Mesenchymal stem cell (in vitro differentiated cells and primary cell): Measurements from ENCODE around the gene ZNF646.

Experiments
- DNase-seq: peaks from one replicate; pipeline ENCODE4 v3.0.0-alpha.2; 2013
- H2AFZ ChIP-seq: one replicate; pipeline ENCODE4 v1.6.1; 2013; ENCODE audit warnings: low read depth, mild to moderate bottlenecking, control low read depth, inconsistent platforms, low read length, moderate library complexity
- H2AK5ac ChIP-seq: 2 replicates; pipeline ENCODE4 v1.6.1; 2013; ENCODE audit warnings: low read length, moderate library complexity, mild to moderate bottlenecking, inconsistent platforms; ENCODE audit not compliant: severe bottlenecking
- H2BK120ac ChIP-seq: one replicate; pipeline ENCODE4 v1.6.1; 2013; ENCODE audit warnings: low read depth, mild to moderate bottlenecking, inconsistent platforms, low read length, moderate library complexity
- H2BK12ac ChIP-seq, 2 experiments: one replicate each; pipeline ENCODE4 v1.6.1; 2013; ENCODE audit warnings: inconsistent platforms in 2 of 2, low read length in 2 of 2, mild to moderate bottlenecking in 2 of 2, moderate library complexity in 2 of 2, control low read depth in 1 of 2
- H2BK15ac ChIP-seq: one replicate; pipeline ENCODE4 v1.6.1; 2013; ENCODE audit warnings: mild to moderate bottlenecking, low read depth, inconsistent platforms; ENCODE audit not compliant: poor library complexity, severe bottlenecking
- H2BK5ac ChIP-seq: 2 replicates; pipeline ENCODE4 v1.6.1; 2013; ENCODE audit warnings: low read depth, mild to moderate bottlenecking, low read length, control low read depth, inconsistent platforms; ENCODE audit not compliant: poor library complexity, severe bottlenecking
- H3K14ac ChIP-seq, 2 experiments: one replicate each; pipeline ENCODE4 v1.6.1; 2013; ENCODE audit warnings: inconsistent platforms in 2 of 2, low read length in 2 of 2, control low read depth in 1 of 2, mild to moderate bottlenecking in 1 of 2, moderate library complexity in 1 of 2
- H3K18ac ChIP-seq, 2 experiments: one replicate each; pipeline ENCODE4 v1.6.1; 2013; ENCODE audit warnings: inconsistent platforms in 2 of 2, low read length in 2 of 2, control low read depth in 1 of 2, low read depth in 1 of 2, mild to moderate bottlenecking in 1 of 2
- H3K23ac ChIP-seq, 2 experiments: one replicate each; pipeline ENCODE4 v1.6.1; 2013; ENCODE audit warnings: inconsistent platforms in 2 of 2, low read length in 2 of 2, mild to moderate bottlenecking in 2 of 2, moderate library complexity in 2 of 2, control low read depth in 1 of 2
- H3K27ac ChIP-seq: 2 replicates; pipeline ENCODE4 v1.5.1; 2013; ENCODE audit warnings: mild to moderate bottlenecking, moderate library complexity, low read length, control low read depth, inconsistent platforms; ENCODE audit not compliant: poor library complexity, severe bottlenecking
- H3K27me3 ChIP-seq, 2 experiments: 2 replicates each; pipeline versions ENCODE4 v1.6.1 to v1.7.0; 2013; ENCODE audit warnings: low read length in 2 of 2, mild to moderate bottlenecking in 2 of 2, moderate library complexity in 2 of 2, control low read depth in 1 of 2, inconsistent platforms in 1 of 2; ENCODE audit not compliant: control insufficient read depth in 1 of 2, insufficient read depth in 1 of 2
- H3K36me3 ChIP-seq, 2 experiments: 2 replicates each; pipeline versions ENCODE4 v1.6.1 to v1.7.0; 2013; ENCODE audit warnings: low read length in 2 of 2, control low read depth in 1 of 2, inconsistent platforms in 1 of 2, low read depth in 1 of 2, mild to moderate bottlenecking in 1 of 2; ENCODE audit not compliant: insufficient read depth in 2 of 2, control insufficient read depth in 1 of 2
- H3K4ac ChIP-seq, 2 experiments: one replicate each; pipeline ENCODE4 v1.6.1; 2013; ENCODE audit warnings: inconsistent platforms in 2 of 2, low read length in 2 of 2, mild to moderate bottlenecking in 2 of 2, moderate library complexity in 2 of 2, control low read depth in 1 of 2, low read depth in 1 of 2
- H3K4me1 ChIP-seq: 2 replicates; pipeline ENCODE4 v1.6.1; 2013; ENCODE audit warnings: low read depth, low read length, control low read depth; ENCODE audit not compliant: control insufficient read depth, insufficient read depth
- H3K4me2 ChIP-seq: 2 replicates; pipeline ENCODE4 v1.6.1; 2013; ENCODE audit warnings: low read length, mild to moderate bottlenecking, inconsistent platforms; ENCODE audit not compliant: poor library complexity, severe bottlenecking
- H3K4me3 ChIP-seq, 2 experiments: 2 replicates each; pipeline versions ENCODE4 v1.5.1 to v1.7.0; 2013; ENCODE audit warnings: low read length in 2 of 2, mild to moderate bottlenecking in 2 of 2, control low read depth in 1 of 2, low read depth in 1 of 2; ENCODE audit not compliant: insufficient read depth in 1 of 2
- H3K79me1 ChIP-seq: replicated peaks from 2 replicates; pipeline ENCODE4 v1.6.1; 2013; ENCODE audit warnings: mild to moderate bottlenecking, control low read depth, low read length, inconsistent platforms; ENCODE audit not compliant: poor library complexity, severe bottlenecking
- H3K9ac ChIP-seq: 2 replicates; pipeline ENCODE4 v1.7.0; 2013; ENCODE audit warnings: mild to moderate bottlenecking, low read length, moderate library complexity
- H3K9me3 ChIP-seq: 2 replicates; pipeline ENCODE4 v1.7.0; 2013; ENCODE audit warnings: mild to moderate bottlenecking, low read length; ENCODE audit not compliant: control insufficient read depth
- H4K8ac ChIP-seq: one replicate; pipeline ENCODE4 v1.6.1; 2013; ENCODE audit warnings: inconsistent platforms, mild to moderate bottlenecking, low read length, moderate library complexity
- H4K91ac ChIP-seq: one replicate; pipeline ENCODE4 v1.6.1; 2013; ENCODE audit warnings: mild to moderate bottlenecking, low read length, inconsistent platforms
- WGBS: methylation state at CpG from one replicate; pipeline ENCODE4 v1.1.7; 2013; ENCODE audit warnings: mixed read lengths; 5-methylcytosine and 5-hydroxymethylcytosine counted together

Gene ZNF646

GRCh38 chr16:31110106-31111034, 36.1 kb downstream of the ZNF646 start:
- no peak overlapping the region for H2AFZ ChIP-seq
- no peak overlapping the region for H2BK12ac ChIP-seq
- H4K91ac ChIP-seq, result peak overlapping the region; percentile 18
- DNase-seq, result no peak
- no peaks in the 10 kb centered on the region for H3K9me3 ChIP-seq
- H2BK120ac ChIP-seq, result no peak overlapping the region
- no peak overlapping the region for H4K8ac ChIP-seq
- no peak overlapping the region for H3K27ac ChIP-seq
- H3K4me3 ChIP-seq, result peak overlapping the region in 1 of 2 experiments; percentile 0
- H3K36me3 ChIP-seq, result peaks cover 40 to 43% of the 10 kb centered on the region in 2 experiments
- H3K27me3 ChIP-seq, result no peaks in the 10 kb centered on the region
- 95% methylated on average over 26 of the region's 26 CpGs for WGBS
- no peak overlapping the region for H2BK15ac ChIP-seq
- H3K18ac ChIP-seq, result no peak overlapping the region
- no peak overlapping the region for H3K4me2 ChIP-seq
- peaks cover 40% of the 10 kb centered on the region for H3K79me1 ChIP-seq
- H3K4ac ChIP-seq, result no peak overlapping the region
- no peak overlapping the region for H3K9ac ChIP-seq
- H2BK5ac ChIP-seq, result no peak overlapping the region
- no peak overlapping the region for H3K23ac ChIP-seq
- peaks cover 32% of the 10 kb centered on the region for H3K4me1 ChIP-seq
- H2AK5ac ChIP-seq, result no peak overlapping the region
- H3K14ac ChIP-seq, result no peak overlapping the region

DNA sequence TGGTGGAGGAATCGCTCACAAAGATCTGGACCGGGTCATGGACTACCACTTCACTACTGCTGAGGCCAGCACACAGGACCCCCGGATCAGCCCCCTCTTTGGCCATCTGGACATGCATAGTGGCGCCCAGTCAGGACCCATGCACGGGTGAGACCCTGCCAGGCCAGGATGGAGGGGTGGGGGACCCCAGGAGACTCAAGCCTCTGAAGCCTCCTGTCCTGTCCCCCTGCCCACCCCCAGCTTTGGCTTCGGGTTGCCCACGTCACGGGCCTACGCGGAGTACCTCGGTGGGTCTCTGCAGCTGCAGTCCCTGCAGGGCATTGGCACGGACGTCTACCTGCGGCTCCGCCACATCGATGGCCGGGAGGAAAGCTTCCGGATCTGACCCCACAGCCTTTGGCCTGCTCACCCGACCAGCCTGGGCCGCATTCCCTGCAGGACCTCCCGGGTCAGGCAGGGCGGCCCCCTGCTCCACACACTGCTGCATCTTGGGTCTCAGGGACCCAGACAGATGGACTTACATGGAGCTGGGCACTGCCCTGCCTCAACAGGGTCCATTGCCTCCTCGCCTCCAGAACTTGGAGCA, 37.8 kb downstream of the ZNF646 start:
- Histone ChIP-seq H2AFZ (no peak overlapping the region), H3K27ac (no peak overlapping the region), H3K4me2 (no peak overlapping the region), H3K23ac (no peak overlapping the region), H3K9me3 (no peaks in the 10 kb centered on the region), H3K4me1 (peaks cover 32% of the 10 kb centered on the region), H4K8ac (no peak overlapping the region), H4K91ac (no peak overlapping the region), H3K4me3 (no peak overlapping the region), H3K79me1 (peaks cover 42% of the 10 kb centered on the region), H3K36me3 (peaks cover 40 to 43% of the 10 kb centered on the region in 2 experiments), H2BK12ac (no peak overlapping the region), H2BK5ac (no peak overlapping the region), H2BK15ac (no peak overlapping the region), H3K4ac (no peak overlapping the region), H3K14ac (no peak overlapping the region), H2BK120ac (no peak overlapping the region), H3K9ac (no peak overlapping the region), H3K18ac (no peak overlapping the region), H3K27me3 (no peaks in the 10 kb centered on the region), H2AK5ac (no peak overlapping the region)
- 98% methylated on average over 23 of the region's 23 CpGs for WGBS
- DNase-seq, result no peak

GRCh38 chr16:31112711-31113110, 38.5 kb downstream of the ZNF646 start:
- Histone ChIP-seq H2AK5ac (peak overlapping the region; percentile 33), H3K27me3 (no peaks in the 10 kb centered on the region), H3K14ac (no peak overlapping the region), H3K4ac (no peak overlapping the region), H2BK15ac (no peak overlapping the region), H3K9me3 (no peaks in the 10 kb centered on the region), H2AFZ (no peak overlapping the region), H3K27ac (peak overlapping the region; percentile 90), H4K8ac (no peak overlapping the region), H2BK12ac (no peak overlapping the region), H2BK120ac (no peak overlapping the region), H3K4me2 (no peak overlapping the region), H3K79me1 (peaks cover 42% of the 10 kb centered on the region), H3K4me3 (no peak overlapping the region), H2BK5ac (no peak overlapping the region), H3K4me1 (peaks cover 32% of the 10 kb centered on the region), H3K18ac (no peak overlapping the region), H3K36me3 (peaks cover 40 to 43% of the 10 kb centered on the region in 2 experiments), H3K23ac (no peak overlapping the region), H3K9ac (no peak overlapping the region), H4K91ac (no peak overlapping the region)
- DNase-seq, result no peak
- 96% methylated on average over 2 of the region's 2 CpGs for WGBS
